H9 (cell line): ENCODE measurements around the gene CERS1. TPM values are rescaled to one million over a fixed set of nuclear protein-coding genes. Genes with fewer than 3 reads are reported as not detected.

Source experiments
- DNase-seq: peaks from one replicate; pipeline ENCODE4 v3.0.0-alpha.2; 2017
- H2AFZ ChIP-seq: one replicate; pipeline ENCODE4 v1.6.1; 2013; ENCODE audit warnings: mild to moderate bottlenecking, low read length, control low read depth, moderate library complexity
- H2AK5ac ChIP-seq: 2 replicates; pipeline ENCODE4 v1.6.1; 2013; ENCODE audit warnings: low read length, control low read depth, mixed read lengths; ENCODE audit not compliant: insufficient read length
- H2BK120ac ChIP-seq: one replicate; pipeline ENCODE4 v1.6.1; 2013; ENCODE audit warnings: low read depth, mild to moderate bottlenecking, low read length, control low read depth, inconsistent platforms; ENCODE audit not compliant: poor library complexity, severe bottlenecking
- H2BK12ac ChIP-seq: 2 replicates; pipeline ENCODE4 v1.6.1; 2013; ENCODE audit warnings: low read length, control low read depth, mixed read lengths, low read depth; ENCODE audit not compliant: insufficient read length
- H2BK15ac ChIP-seq: 2 replicates; pipeline ENCODE4 v1.6.1; 2013; ENCODE audit warnings: low read depth, low read length, control low read depth
- H2BK20ac ChIP-seq: one replicate; pipeline ENCODE4 v1.6.1; 2013; ENCODE audit warnings: low read depth, mild to moderate bottlenecking, low read length, control low read depth, inconsistent platforms; ENCODE audit not compliant: poor library complexity, severe bottlenecking
- H2BK5ac ChIP-seq: 2 replicates; pipeline ENCODE4 v1.6.1; 2013; ENCODE audit warnings: low read length, control low read depth, mixed read lengths; ENCODE audit not compliant: insufficient read length
- H3K14ac ChIP-seq: 2 replicates; pipeline ENCODE4 v1.6.1; 2013; ENCODE audit warnings: low read length, control low read depth; ENCODE audit not compliant: insufficient read depth
- H3K18ac ChIP-seq: 2 replicates; pipeline ENCODE4 v1.6.1; 2013; ENCODE audit warnings: low read depth, mild to moderate bottlenecking, mixed read lengths, low read length, control low read depth; ENCODE audit not compliant: insufficient read length
- H3K23ac ChIP-seq: 2 replicates; pipeline ENCODE4 v1.6.1; 2013; ENCODE audit warnings: low read length, control low read depth, mixed read lengths, low read depth; ENCODE audit not compliant: insufficient read length
- H3K23me2 ChIP-seq: 2 replicates; pipeline ENCODE4 v1.6.1; 2013; ENCODE audit warnings: low read depth, mild to moderate bottlenecking, mixed read lengths, low read length, control low read depth; ENCODE audit not compliant: insufficient read length, poor library complexity, severe bottlenecking
- H3K27ac ChIP-seq: 2 replicates; pipeline ENCODE4 v1.5.1; 2013; ENCODE audit warnings: low read length, control low read depth, mixed read lengths, low read depth; ENCODE audit not compliant: insufficient read length
- H3K27me3 ChIP-seq: 2 replicates; pipeline ENCODE4 v1.6.1; 2013; ENCODE audit warnings: low read length, control low read depth, inconsistent platforms; ENCODE audit not compliant: insufficient read depth
- H3K4ac ChIP-seq: 2 replicates; pipeline ENCODE4 v1.6.1; 2013; ENCODE audit warnings: low read depth, mild to moderate bottlenecking, control low read depth, inconsistent platforms, low read length, moderate library complexity
- H3K4me1 ChIP-seq: 2 replicates; pipeline ENCODE4 v1.6.1; 2013; ENCODE audit warnings: low read length, control low read depth, inconsistent platforms; ENCODE audit not compliant: insufficient read depth
- H3K4me2 ChIP-seq: 2 replicates; pipeline ENCODE4 v1.6.1; 2013; ENCODE audit warnings: low read length, control low read depth, mixed read lengths; ENCODE audit not compliant: insufficient read length, insufficient read depth
- H3K56ac ChIP-seq: 2 replicates; pipeline ENCODE4 v1.6.1; 2013; ENCODE audit warnings: low read depth, mild to moderate bottlenecking, mixed read lengths, low read length, control low read depth; ENCODE audit not compliant: insufficient read length
- H3K79me1 ChIP-seq: 2 replicates; pipeline ENCODE4 v1.6.1; 2013; ENCODE audit warnings: low read depth, mild to moderate bottlenecking, moderate library complexity, low read length, control low read depth, inconsistent platforms; ENCODE audit not compliant: insufficient read depth, poor library complexity, severe bottlenecking
- H3K79me2 ChIP-seq: 2 replicates; pipeline ENCODE4 v1.6.1; 2013; ENCODE audit warnings: low read length, control low read depth, inconsistent platforms; ENCODE audit not compliant: insufficient read depth
- H3K9ac ChIP-seq: 2 replicates; pipeline ENCODE4 v1.6.1; 2013; ENCODE audit warnings: low read length, control low read depth, mixed read lengths; ENCODE audit not compliant: insufficient read length; ENCODE audit errors: extremely low read depth
- H3K9me3 ChIP-seq: one replicate; pipeline ENCODE4 v1.6.1; 2013; ENCODE audit warnings: low read depth, low read length, inconsistent platforms; ENCODE audit not compliant: control insufficient read depth
- H3T11ph ChIP-seq: one replicate; pipeline ENCODE4 v1.6.1; 2013; ENCODE audit warnings: mild to moderate bottlenecking, low read length, control low read depth, inconsistent platforms
- H4K20me1 ChIP-seq: one replicate; pipeline ENCODE4 v1.6.1; 2013; ENCODE audit not compliant: control insufficient read depth, insufficient read length, insufficient read depth
- H4K5ac ChIP-seq: 2 replicates; pipeline ENCODE4 v1.6.1; 2013; ENCODE audit warnings: low read depth, mild to moderate bottlenecking, mixed read lengths, low read length, control low read depth; ENCODE audit not compliant: insufficient read length
- H4K8ac ChIP-seq: replicated peaks from 2 replicates; pipeline ENCODE4 v1.6.1; 2013; ENCODE audit warnings: low read length, control low read depth, mixed read lengths, low read depth; ENCODE audit not compliant: insufficient read length
- H4K91ac ChIP-seq: 2 replicates; pipeline ENCODE4 v1.6.1; 2013; ENCODE audit warnings: low read depth, mild to moderate bottlenecking, moderate library complexity, mixed read lengths, low read length, control low read depth; ENCODE audit not compliant: insufficient read length
- H3K27ac Mint-ChIP-seq, 3 experiments: 2 replicates in 2 of 3; 3 replicates in 1 of 3; pipeline ENCODE4 v1.8.0; 2020 to 2021; ENCODE audit warnings: mixed read lengths in 3 of 3, mild to moderate bottlenecking in 1 of 3, moderate library complexity in 1 of 3
- H3K27me3 Mint-ChIP-seq: 2 replicates; pipeline ENCODE4 v1.8.0; 2021; ENCODE audit warnings: low read depth, mild to moderate bottlenecking, moderate library complexity, mixed read lengths
- H3K36me3 Mint-ChIP-seq, 3 experiments: 2 replicates in 2 of 3; 3 replicates in 1 of 3; pipeline ENCODE4 v1.8.0; 2020 to 2021; ENCODE audit warnings: low read depth in 3 of 3, mixed read lengths in 3 of 3; ENCODE audit not compliant: insufficient read depth in 1 of 3
- H3K4me1 Mint-ChIP-seq, 2 experiments: 2 replicates each; pipeline ENCODE4 v1.8.0; 2020; ENCODE audit warnings: mixed read lengths in 2 of 2
- H3K4me3 Mint-ChIP-seq, 2 experiments: 2 replicates in 1 of 2; 3 replicates in 1 of 2; pipeline ENCODE4 v1.8.0; 2020 to 2021; ENCODE audit warnings: mild to moderate bottlenecking in 2 of 2, mixed read lengths in 2 of 2, moderate library complexity in 1 of 2
- H3K9me3 Mint-ChIP-seq, 2 experiments: 2 replicates in 1 of 2; 3 replicates in 1 of 2; pipeline ENCODE4 v1.8.0; 2020; ENCODE audit warnings: mild to moderate bottlenecking in 2 of 2, mixed read lengths in 2 of 2, moderate library complexity in 1 of 2
- CTCF ChIP-seq: fragments of 200-600 bp; sonication (generic); conservative IDR thresholded peaks from 3 replicates; pipeline ENCODE4 v1.8.0; 2021; ENCODE audit warnings: antibody characterized with exemption, mild to moderate bottlenecking
- WGBS: extraction: QIAGEN DNeasy Blood & Tissue Kit; methylation state at CpG from one replicate; pipeline ENCODE4 v1.1.7; 2013; ENCODE audit warnings: missing lambda C conversion rate, low lambda C conversion rate, mixed read lengths; ENCODE audit not compliant: insufficient read length; ENCODE audit errors: extremely low coverage; 5-methylcytosine and 5-hydroxymethylcytosine counted together
- total RNA-seq: library from RNA; stranded (reverse); gene quantifications from 2 replicates; pipeline ENCODE4 v1.2.1, GENCODE V29; 2021

Gene CERS1
- total RNA-seq, 1 experiment from 2014 or later: 19.3 TPM

- no peak overlapping the region for H3K9ac ChIP-seq
- H3K4me1 ChIP-seq: no peaks in the 10 kb centered on the region
- H3K79me2 ChIP-seq: no peaks in the 10 kb centered on the region
- H3K4ac ChIP-seq: no peak overlapping the region
- Mint-ChIP-seq H3K27me3 (peaks cover 17% of the 10 kb centered on the region), H3K9me3 (no peaks in the 10 kb centered on the region), H3K4me1 (peaks cover 0 to 10% of the 10 kb centered on the region in 2 experiments; a peak in 1 of 4 replicates), H3K36me3 (peaks cover 0 to 2% (median 0%) of the 10 kb centered on the region in 3 experiments; a peak in 5 of 7 replicates), H3K4me3 (peak overlapping the region; percentile 78 to 89), H3K27ac (no peak overlapping the region)
- peak overlapping the region; percentile 16; the same call in 1 of the 2 replicates for H3K14ac ChIP-seq
- H2BK120ac ChIP-seq: no peak overlapping the region
- no peaks in the 10 kb centered on the region for H3K79me1 ChIP-seq
- H2BK5ac ChIP-seq: no peak overlapping the region
- no peak overlapping the region for H3T11ph ChIP-seq
- H3K18ac ChIP-seq: no peak overlapping the region
- no peak overlapping the region for H2AFZ ChIP-seq
- no peak overlapping the region for H2BK20ac ChIP-seq
- H3K56ac ChIP-seq: no peak overlapping the region
- H4K20me1 ChIP-seq: no peaks in the 10 kb centered on the region
- H2BK12ac ChIP-seq: no peak overlapping the region
- peak; percentile 66 for TF ChIP-seq CTCF
- H3K27me3 ChIP-seq: no peaks in the 10 kb centered on the region; the same call in 1 of the 2 replicates
- no peak overlapping the region for H3K27ac ChIP-seq
- DNase-seq: peak; percentile 82
- no peak overlapping the region for H4K5ac ChIP-seq
- H3K23ac ChIP-seq: no peak overlapping the region
- no CpG with 5 or more reads among the region's 72 CpGs for WGBS
- H2BK15ac ChIP-seq: no peak overlapping the region
- H3K23me2 ChIP-seq: peaks cover 7% of the 10 kb centered on the region
- H3K4me2 ChIP-seq: peak overlapping the region; percentile 33
- no peak overlapping the region for H2AK5ac ChIP-seq
- no peak overlapping the region for H4K8ac ChIP-seq
- no peaks in the 10 kb centered on the region for H3K9me3 ChIP-seq
- no peak overlapping the region for H4K91ac ChIP-seq
Observed at GRCh38 chr19:18895038-18895823, 727 bp downstream of the CERS1 start.
